A549 treated with AZD9567 at 1 μM for 4 hours (cell line): ENCODE measurements around the gene LELP1. TPM values are rescaled to one million over a fixed set of nuclear protein-coding genes. Genes with fewer than 3 reads are reported as not detected.

Source experiments
- total RNA-seq: library from RNA; stranded (reverse); fragments of 200-300 nt; extraction: Qiagen RNA extraction; gene quantifications from 5 replicates; pipeline ENCODE4 v1.2.3, GENCODE V29; 2022; ENCODE audit not compliant: insufficient read depth

Gene LELP1
- total RNA-seq = not detected in 5 replicates

GRCh38 chr1:153203130-153203529 is at the start of gene LELP1:
Gene LELP1 (plus strand): TSS chr1:153203430. CDS start chr1:153204708, 1,278 bp downstream.

GRCh38 chr1:153217212-153217611 is 14.0 kb downstream of the LELP1 start, which contains the start of gene PRR9:
Gene PRR9 (plus strand): TSS chr1:153217584. CDS start chr1:153218145, 561 bp downstream.

Other genes starting within 250 kb of the LELP1 start
- not detected in 5 replicates for gene SPRR4, start 232.8 kb upstream of the LELP1 start, total RNA-seq
- gene SPRR1A, start 219.3 kb upstream of the LELP1 start, total RNA-seq = not detected in 5 replicates
- not detected in 5 replicates for gene SPRR3, start 201.7 kb upstream of the LELP1 start, total RNA-seq
- not detected in 5 replicates for gene SPRR1B, start 172.2 kb upstream of the LELP1 start, total RNA-seq
- gene SPRR2D, start 162.3 kb upstream of the LELP1 start, total RNA-seq = not detected in 5 replicates
- gene SPRR2A, start 145.9 kb upstream of the LELP1 start, total RNA-seq = not detected in 5 replicates
- gene SPRR2B, start 131.8 kb upstream of the LELP1 start, total RNA-seq = not detected in 5 replicates
- not detected in 5 replicates for gene SPRR2E, start 108.9 kb upstream of the LELP1 start, total RNA-seq
- not detected in 5 replicates for gene SPRR2F, start 89.9 kb upstream of the LELP1 start, total RNA-seq
- not detected in 5 replicates for gene SPRR2G, start 52.5 kb upstream of the LELP1 start, total RNA-seq
- gene PRR9, start 14.2 kb downstream of the LELP1 start, total RNA-seq = 0.08 TPM in 1 of 5 replicates, not detected in the others
- not detected in 5 replicates for gene LORICRIN, start 56.3 kb downstream of the LELP1 start, total RNA-seq
- gene PGLYRP3, start 109.5 kb downstream of the LELP1 start, total RNA-seq = not detected in 5 replicates
- gene PGLYRP4, start 145.4 kb downstream of the LELP1 start, total RNA-seq = not detected in 5 replicates
- gene S100A9, start 154.4 kb downstream of the LELP1 start, total RNA-seq = 0.49 to 1.2 TPM (median 0.80 TPM) in 4 of 5 replicates, not detected in the other
- gene S100A12, start 172.2 kb downstream of the LELP1 start, total RNA-seq = not detected in 5 replicates
- not detected in 5 replicates for gene S100A8, start 187.6 kb downstream of the LELP1 start, total RNA-seq
- gene S100A7A, start 213.1 kb downstream of the LELP1 start, total RNA-seq = not detected in 5 replicates